ENCODE measurements around the gene C4B. TPM values are rescaled to one million over a fixed set of nuclear protein-coding genes. Genes with fewer than 3 reads are reported as not detected.
A peak's percentile ranks its signal among the peaks of the same experiment; 100 is the strongest.

Gene C4B
- total RNA-seq, 2 donors from 2014 or later: 150 to 241 TPM

GRCh38 chr6:32074996-32075532 is 60.5 kb downstream of the C4B start:
- Histone ChIP-seq H3K4me1 (peaks cover 0 to 33% of the 10 kb centered on the region in 2 donors), H3K27me3 (no peaks in the 10 kb centered on the region), H3K9me3 (no peaks in the 10 kb centered on the region), H3K36me3 (peaks cover 30% of the 10 kb centered on the region), H3K27ac (peak overlapping the region in 1 of 2 donors; percentile 63), H3K4me3 (no peak overlapping the region)
- DNase-seq (ENCODE audit: low spot score): no peak
- no peak for TF ChIP-seq CTCF (IDR thresholded peaks at IDR 0.05)

- no peak for TF ChIP-seq CTCF (IDR thresholded peaks at IDR 0.05)
- no peak for DNase-seq (ENCODE audit: low spot score)
- Histone ChIP-seq H3K27me3 (no peaks in the 10 kb centered on the region), H3K27ac (peak overlapping the region; percentile 57 to 63), H3K36me3 (peaks cover 36% of the 10 kb centered on the region), H3K9me3 (no peaks in the 10 kb centered on the region), H3K4me3 (no peak overlapping the region), H3K4me1 (peaks cover 0 to 32% of the 10 kb centered on the region in 2 donors)
Observed at GRCh38 chr6:32075781-32076180, 61.2 kb downstream of the C4B start.

GRCh38 chr6:32076321-32076809 is 61.8 kb downstream of the C4B start:
- Histone ChIP-seq H3K36me3 (peaks cover 42% of the 10 kb centered on the region), H3K27ac (peak overlapping the region; percentile 57 to 63), H3K4me1 (peaks cover 0 to 33% of the 10 kb centered on the region in 2 donors), H3K4me3 (no peak overlapping the region), H3K27me3 (no peaks in the 10 kb centered on the region), H3K9me3 (no peaks in the 10 kb centered on the region)
- no peak for TF ChIP-seq CTCF (IDR thresholded peaks at IDR 0.05)
- peak; percentile 84 for DNase-seq (ENCODE audit: low spot score)

- H3K4me1 ChIP-seq: peaks cover 0 to 48% of the 10 kb centered on the region in 2 donors
- no peak for DNase-seq (ENCODE audit: low spot score)
Observed at GRCh38 chr6:32079566-32080290, 65.1 kb downstream of the C4B start.

GRCh38 chr6:32081168-32081990 is 66.8 kb downstream of the C4B start:
- no peak for TF ChIP-seq CTCF (IDR thresholded peaks at IDR 0.05)
- Histone ChIP-seq H3K27ac (peak overlapping the region; percentile 31 to 80), H3K36me3 (peaks cover 61% of the 10 kb centered on the region), H3K4me3 (no peak overlapping the region), H3K9me3 (no peaks in the 10 kb centered on the region), H3K27me3 (no peaks in the 10 kb centered on the region), H3K4me1 (peaks cover 0 to 39% of the 10 kb centered on the region in 2 donors)
- peak; percentile 87 for DNase-seq (ENCODE audit: low spot score)

More at GRCh38 chr6:32079566-32080290, 65.1 kb downstream of the C4B start:
- no peak for TF ChIP-seq CTCF (IDR thresholded peaks at IDR 0.05)
- Histone ChIP-seq H3K4me3 (no peak overlapping the region), H3K27ac (no peak overlapping the region), H3K36me3 (peaks cover 50% of the 10 kb centered on the region), H3K9me3 (no peaks in the 10 kb centered on the region), H3K27me3 (no peaks in the 10 kb centered on the region)

All from right atrium auricular region (tissue), 2 donors.